ENCODE results near the gene ALS2CL.

Gene ALS2CL

DNA sequence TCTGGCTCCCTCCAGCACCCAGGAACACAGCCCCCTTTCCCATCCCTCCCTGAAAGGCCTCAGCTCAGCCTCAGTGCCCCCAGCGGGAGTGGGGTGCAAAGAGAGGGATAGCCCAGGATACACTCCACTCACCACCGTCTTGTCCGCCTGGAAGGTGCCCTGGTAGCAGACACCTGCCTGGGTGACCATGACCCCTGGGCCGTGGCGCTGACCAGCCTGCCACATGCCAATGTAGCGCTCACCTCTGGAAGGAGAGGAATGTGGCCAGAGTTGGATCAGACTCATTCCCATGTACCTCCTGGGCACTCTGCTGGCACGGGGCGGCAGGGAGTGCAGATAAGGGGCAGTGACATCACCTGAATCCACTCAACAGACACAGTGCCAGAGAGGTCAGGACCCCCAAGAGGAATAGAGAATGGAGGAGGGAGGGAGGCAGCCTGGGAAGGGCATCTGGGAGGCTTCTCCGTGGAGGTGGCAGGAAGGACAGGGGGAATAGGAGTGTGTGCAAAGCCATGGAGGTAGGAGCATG lies 13.1 kb downstream of the ALS2CL start:
- Histone ChIP-seq H3K27me3 (ENCODE audit: control insufficient read depth, insufficient read depth, low read length) (no peaks in the 10 kb centered on the region), H3K27ac (ENCODE audit: low read length) (no peak overlapping the region), H3K9ac (ENCODE audit: low read length) (no peak overlapping the region), H3K36me3 (ENCODE audit: control insufficient read depth, low read depth, low read length) (no peaks in the 10 kb centered on the region), H3K4me1 (ENCODE audit: control insufficient read depth, low read depth, low read length) (no peaks in the 10 kb centered on the region), H3K4me3 (ENCODE audit: low read length) (no peak overlapping the region), H3K9me3 (ENCODE audit: control insufficient read depth, low read depth, low read length) (no peaks in the 10 kb centered on the region)

DNA sequence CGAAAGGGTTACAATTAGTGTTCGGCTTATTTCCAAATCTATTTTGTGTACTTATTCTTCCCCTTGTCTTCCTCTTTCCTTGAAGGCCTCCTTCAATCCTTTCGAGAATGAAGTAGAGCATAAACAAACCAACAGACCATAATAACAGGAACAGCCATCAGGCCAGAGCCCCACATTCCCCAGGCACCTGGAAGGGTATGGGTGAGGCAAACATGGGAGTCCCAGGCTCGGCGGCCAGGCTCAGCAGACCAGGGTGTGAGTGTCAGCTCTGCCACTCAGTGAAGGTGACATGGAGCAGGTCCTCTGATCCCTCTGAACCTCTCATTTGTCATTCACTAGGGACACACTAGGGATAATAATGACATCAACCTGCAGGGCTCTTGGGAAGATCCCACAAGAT lies 13.8 kb downstream of the ALS2CL start:
- Histone ChIP-seq H3K27me3 (ENCODE audit: control insufficient read depth, insufficient read depth, low read length) (no peaks in the 10 kb centered on the region), H3K9me3 (ENCODE audit: control insufficient read depth, low read depth, low read length) (no peaks in the 10 kb centered on the region), H3K27ac (ENCODE audit: low read length) (no peak overlapping the region), H3K9ac (ENCODE audit: low read length) (no peak overlapping the region), H3K4me1 (ENCODE audit: control insufficient read depth, low read depth, low read length) (no peaks in the 10 kb centered on the region), H3K36me3 (ENCODE audit: control insufficient read depth, low read depth, low read length) (no peaks in the 10 kb centered on the region), H3K4me3 (ENCODE audit: low read length) (no peak overlapping the region)

DNA sequence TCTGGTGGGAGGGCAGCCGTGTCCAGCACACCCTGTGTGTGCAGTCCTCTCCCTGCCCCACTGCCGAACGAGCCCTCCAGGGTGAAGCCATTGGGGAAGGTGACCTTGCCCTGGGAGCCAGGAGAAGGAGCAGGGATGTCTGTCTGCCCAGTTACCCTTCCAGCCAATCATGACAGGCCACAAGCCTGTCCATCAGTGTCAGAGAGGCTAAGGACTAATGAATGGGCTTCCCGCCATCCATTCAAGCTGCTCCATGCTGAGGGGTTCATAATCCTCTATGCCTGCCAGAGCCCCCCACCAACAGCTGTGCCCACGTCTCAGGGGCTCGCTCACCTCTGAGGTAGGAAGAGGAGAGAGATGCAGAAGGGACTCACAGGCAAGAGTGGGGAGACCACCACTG lies 15.2 kb downstream of the ALS2CL start:
- Histone ChIP-seq H3K9me3 (ENCODE audit: control insufficient read depth, low read depth, low read length) (no peaks in the 10 kb centered on the region), H3K9ac (ENCODE audit: low read length) (no peak overlapping the region), H3K27ac (ENCODE audit: low read length) (no peak overlapping the region), H3K27me3 (ENCODE audit: control insufficient read depth, insufficient read depth, low read length) (no peaks in the 10 kb centered on the region), H3K4me1 (ENCODE audit: control insufficient read depth, low read depth, low read length) (no peaks in the 10 kb centered on the region), H3K36me3 (ENCODE audit: control insufficient read depth, low read depth, low read length) (no peaks in the 10 kb centered on the region), H3K4me3 (ENCODE audit: low read length) (no peak overlapping the region)

DNA sequence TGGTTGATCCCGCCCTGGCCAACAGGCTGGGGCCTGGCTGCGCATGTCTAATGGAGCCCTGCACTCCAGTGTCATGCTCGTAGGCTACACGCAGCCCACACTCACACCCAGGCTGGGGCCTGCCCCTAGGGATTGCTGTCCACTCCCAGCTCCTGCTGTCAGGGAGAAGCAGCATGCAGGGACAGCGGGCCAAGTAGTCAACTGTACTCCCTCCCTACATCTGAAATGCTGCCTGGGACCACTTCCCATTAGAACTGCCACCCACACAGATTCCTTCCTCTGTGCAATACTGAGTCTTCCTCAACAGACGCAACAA lies 16.1 kb downstream of the ALS2CL start:
- no peak overlapping the region for H3K9ac ChIP-seq (ENCODE audit: low read length)
- no peaks in the 10 kb centered on the region for H3K9me3 ChIP-seq (ENCODE audit: control insufficient read depth, low read depth, low read length)
- H3K27ac ChIP-seq (ENCODE audit: low read length) = no peak overlapping the region
- no peaks in the 10 kb centered on the region for H3K4me1 ChIP-seq (ENCODE audit: control insufficient read depth, low read depth, low read length)
- H3K27me3 ChIP-seq (ENCODE audit: control insufficient read depth, insufficient read depth, low read length) = no peaks in the 10 kb centered on the region
- no peaks in the 10 kb centered on the region for H3K36me3 ChIP-seq (ENCODE audit: control insufficient read depth, low read depth, low read length)
- no peak overlapping the region for H3K4me3 ChIP-seq (ENCODE audit: low read length)

DNA sequence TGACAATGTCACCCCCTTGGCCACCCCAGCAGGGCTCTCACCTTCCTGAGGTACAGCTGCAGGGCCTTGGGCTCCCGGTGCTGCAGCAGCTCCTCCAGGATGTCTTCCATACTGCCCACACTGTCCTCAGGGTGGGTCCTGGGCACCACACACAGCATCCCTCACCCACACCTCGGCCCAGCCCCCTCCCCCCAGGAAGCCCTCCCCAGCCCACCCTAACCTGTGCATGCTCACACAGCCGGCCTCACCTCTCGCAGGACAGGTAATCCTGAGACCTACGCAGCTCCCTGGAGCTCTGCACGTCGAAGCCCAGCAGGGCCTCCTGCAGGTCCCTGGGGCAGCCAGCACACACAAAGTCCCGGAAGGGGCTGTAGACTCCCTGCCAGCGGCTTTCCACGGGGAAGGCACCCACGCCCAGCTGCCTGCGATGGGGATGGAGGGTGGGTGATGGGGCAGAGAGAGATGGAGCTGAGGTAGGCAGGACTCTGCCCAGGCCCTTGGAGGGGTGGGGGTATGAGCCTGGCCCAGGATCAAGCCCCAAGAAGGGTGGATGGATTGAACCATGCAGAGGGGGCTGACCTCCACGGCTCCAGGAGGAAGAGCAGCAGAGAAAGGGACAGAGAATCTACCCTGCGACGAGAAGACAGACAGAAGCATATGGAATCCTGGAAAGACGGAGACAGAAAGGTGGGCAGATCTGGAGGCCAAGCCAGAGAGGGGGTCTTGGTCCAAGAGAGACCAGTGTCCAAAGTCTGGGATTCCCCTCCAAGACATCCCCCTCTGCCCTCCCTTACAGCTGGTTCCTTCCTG lies 16.7 kb downstream of the ALS2CL start:
- no peak overlapping the region for H3K4me3 ChIP-seq (ENCODE audit: low read length)
- no peak overlapping the region for H3K27ac ChIP-seq (ENCODE audit: low read length)
- no peak overlapping the region for H3K9ac ChIP-seq (ENCODE audit: low read length)
- no peaks in the 10 kb centered on the region for H3K27me3 ChIP-seq (ENCODE audit: control insufficient read depth, insufficient read depth, low read length)
- no peaks in the 10 kb centered on the region for H3K9me3 ChIP-seq (ENCODE audit: control insufficient read depth, low read depth, low read length)
- H3K4me1 ChIP-seq (ENCODE audit: control insufficient read depth, low read depth, low read length) = no peaks in the 10 kb centered on the region
- H3K36me3 ChIP-seq (ENCODE audit: control insufficient read depth, low read depth, low read length) = no peaks in the 10 kb centered on the region

- no peak overlapping the region for H3K4me3 ChIP-seq (ENCODE audit: low read length)
- no peak overlapping the region for H3K9ac ChIP-seq (ENCODE audit: low read length)
- H3K27me3 ChIP-seq (ENCODE audit: control insufficient read depth, insufficient read depth, low read length) = no peaks in the 10 kb centered on the region
- no peaks in the 10 kb centered on the region for H3K9me3 ChIP-seq (ENCODE audit: control insufficient read depth, low read depth, low read length)
- H3K4me1 ChIP-seq (ENCODE audit: control insufficient read depth, low read depth, low read length) = no peaks in the 10 kb centered on the region
- no peaks in the 10 kb centered on the region for H3K36me3 ChIP-seq (ENCODE audit: control insufficient read depth, low read depth, low read length)
- H3K27ac ChIP-seq (ENCODE audit: low read length) = no peak overlapping the region
Measured at GRCh38 chr3:46675843-46676567, 17.5 kb downstream of the ALS2CL start.

GRCh38 chr3:46675426-46675825 lies 18.1 kb downstream of the ALS2CL start:
- Histone ChIP-seq H3K27me3 (ENCODE audit: control insufficient read depth, insufficient read depth, low read length) (no peaks in the 10 kb centered on the region), H3K27ac (ENCODE audit: low read length) (no peak overlapping the region), H3K4me1 (ENCODE audit: control insufficient read depth, low read depth, low read length) (no peaks in the 10 kb centered on the region), H3K36me3 (ENCODE audit: control insufficient read depth, low read depth, low read length) (no peaks in the 10 kb centered on the region), H3K4me3 (ENCODE audit: low read length) (no peak overlapping the region), H3K9me3 (ENCODE audit: control insufficient read depth, low read depth, low read length) (no peaks in the 10 kb centered on the region), H3K9ac (ENCODE audit: low read length) (no peak overlapping the region)

DNA sequence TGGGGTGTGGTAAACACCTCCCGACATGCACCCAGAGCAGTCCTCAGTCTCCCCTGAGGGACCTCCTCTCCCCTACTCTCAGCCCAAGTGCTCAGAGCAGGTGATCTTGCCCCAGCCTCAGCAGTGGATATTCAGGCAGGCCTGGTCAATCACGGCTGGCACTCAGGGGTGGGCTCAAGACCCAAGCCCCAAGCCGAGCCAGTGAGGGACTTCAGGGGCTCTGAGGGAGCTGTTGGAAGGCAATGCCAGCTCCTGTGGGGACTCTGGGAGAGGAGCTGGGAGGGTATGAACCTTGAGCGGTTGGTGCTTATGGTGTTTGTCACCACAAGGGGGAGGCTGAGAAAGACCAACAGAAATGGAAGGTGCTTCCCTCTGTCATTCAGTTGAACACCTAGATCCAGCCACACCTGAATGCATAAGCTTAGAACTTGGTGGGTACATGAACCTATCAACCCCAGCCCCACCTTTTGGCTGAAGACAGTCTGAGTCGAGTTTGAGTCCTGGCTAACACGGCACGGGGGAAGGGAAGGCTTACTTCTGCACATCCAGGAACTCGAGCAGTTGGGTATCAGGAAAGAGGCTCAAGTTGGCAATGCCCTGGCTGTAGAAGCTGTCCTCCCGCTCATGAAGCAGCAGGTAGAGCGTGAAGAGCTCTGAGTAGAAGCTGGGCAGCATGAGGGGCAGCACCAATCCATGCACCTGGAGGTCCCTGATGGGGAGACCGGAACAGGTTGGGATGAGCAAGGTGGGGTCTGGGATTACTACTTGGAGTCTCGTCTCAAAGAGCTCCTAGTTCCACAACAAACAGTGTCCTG lies 19.2 kb downstream of the ALS2CL start:
- no peak overlapping the region for H3K4me3 ChIP-seq (ENCODE audit: low read length)
- no peaks in the 10 kb centered on the region for H3K27me3 ChIP-seq (ENCODE audit: control insufficient read depth, insufficient read depth, low read length)
- H3K36me3 ChIP-seq (ENCODE audit: control insufficient read depth, low read depth, low read length) = no peaks in the 10 kb centered on the region
- no peaks in the 10 kb centered on the region for H3K9me3 ChIP-seq (ENCODE audit: control insufficient read depth, low read depth, low read length)
- no peak overlapping the region for H3K9ac ChIP-seq (ENCODE audit: low read length)
- no peak overlapping the region for H3K27ac ChIP-seq (ENCODE audit: low read length)
- H3K4me1 ChIP-seq (ENCODE audit: control insufficient read depth, low read depth, low read length) = no peaks in the 10 kb centered on the region

DNA sequence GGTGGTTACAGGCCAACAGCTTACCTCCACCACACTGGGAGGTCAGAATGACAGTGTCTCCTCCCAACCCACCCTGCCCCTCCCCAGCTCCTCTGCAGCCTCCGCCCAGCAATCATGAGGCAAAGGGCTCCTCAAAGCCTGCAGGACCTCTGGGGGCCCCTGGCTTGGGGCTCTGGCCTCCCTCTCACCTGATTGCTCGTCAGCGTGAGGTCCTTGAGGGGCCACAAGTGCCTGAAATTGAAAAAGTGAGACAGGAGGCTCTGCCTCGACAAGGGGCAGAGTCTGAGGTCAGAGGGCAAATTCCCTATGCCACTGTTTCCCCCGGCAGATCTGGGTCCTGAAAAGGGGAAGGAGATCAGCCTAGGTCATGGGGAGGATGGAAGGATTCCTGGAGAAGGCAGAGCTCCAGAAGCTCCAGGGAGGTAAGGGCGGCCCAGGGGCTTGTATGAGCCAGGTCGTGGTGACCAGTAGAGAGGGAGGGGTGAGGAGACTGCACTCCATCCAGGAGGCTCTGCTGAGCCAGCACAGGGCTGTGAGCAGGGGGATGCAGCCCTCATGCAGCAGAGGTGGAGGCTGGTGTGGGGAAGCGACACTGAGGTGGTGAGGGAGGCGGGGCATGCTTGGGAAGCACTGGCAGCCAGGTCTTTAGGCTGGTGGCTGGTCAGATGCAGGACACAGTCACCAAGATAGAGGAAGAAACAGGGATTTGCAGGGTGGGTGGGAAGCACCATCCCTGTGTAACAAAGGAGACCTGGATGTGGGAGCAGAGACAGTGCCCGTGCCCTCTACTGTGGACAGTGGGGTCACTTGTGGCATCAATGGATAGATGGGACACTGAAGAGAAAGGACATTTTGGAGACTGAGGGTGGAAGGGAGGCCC lies 20.1 kb downstream of the ALS2CL start:
- Histone ChIP-seq H3K27ac (ENCODE audit: low read length) (no peak overlapping the region), H3K27me3 (ENCODE audit: control insufficient read depth, insufficient read depth, low read length) (no peaks in the 10 kb centered on the region), H3K4me3 (ENCODE audit: low read length) (no peak overlapping the region), H3K36me3 (ENCODE audit: control insufficient read depth, low read depth, low read length) (no peaks in the 10 kb centered on the region), H3K9me3 (ENCODE audit: control insufficient read depth, low read depth, low read length) (no peaks in the 10 kb centered on the region), H3K4me1 (ENCODE audit: control insufficient read depth, low read depth, low read length) (no peaks in the 10 kb centered on the region), H3K9ac (ENCODE audit: low read length) (no peak overlapping the region)

- no peak overlapping the region for H3K4me3 ChIP-seq (ENCODE audit: low read length)
- H3K4me1 ChIP-seq (ENCODE audit: control insufficient read depth, low read depth, low read length) = no peaks in the 10 kb centered on the region
- no peaks in the 10 kb centered on the region for H3K9me3 ChIP-seq (ENCODE audit: control insufficient read depth, low read depth, low read length)
- no peaks in the 10 kb centered on the region for H3K27me3 ChIP-seq (ENCODE audit: control insufficient read depth, insufficient read depth, low read length)
- no peaks in the 10 kb centered on the region for H3K36me3 ChIP-seq (ENCODE audit: control insufficient read depth, low read depth, low read length)
- no peak overlapping the region for H3K9ac ChIP-seq (ENCODE audit: low read length)
- H3K27ac ChIP-seq (ENCODE audit: low read length) = no peak overlapping the region
Measured at GRCh38 chr3:46672349-46672695, 21.2 kb downstream of the ALS2CL start.

Measured in iPS-18a (cell line).